SJSA1 (cell line): Measurements from ENCODE around the gene LDLRAD3. TPM values are rescaled to one million over a fixed set of nuclear protein-coding genes. Genes with fewer than 3 reads are reported as not detected.

ENCODE experiments used
- DNase-seq, 2 experiments: peaks; one replicate each; pipeline ENCODE4 v3.0.0-alpha.2; 2015 to 2020; ENCODE audit warnings: low spot score in 2 of 2, low read depth in 1 of 2
- H3K27ac ChIP-seq: fragments of 250-450 bp; sonication (Bioruptor Pico); 2 replicates; pipeline ENCODE4 v1.5.1; 2020; ENCODE audit warnings: mild to moderate bottlenecking, moderate library complexity
- H3K27me3 ChIP-seq: fragments of 250-450 bp; sonication (Bioruptor Pico); replicated peaks from 2 replicates; pipeline ENCODE4 v1.5.1; 2020; ENCODE audit warnings: mild to moderate bottlenecking, moderate library complexity
- H3K36me3 ChIP-seq: fragments of 250-450 bp; sonication (Bioruptor Pico); 2 replicates; pipeline ENCODE4 v1.5.1; 2020; ENCODE audit warnings: mild to moderate bottlenecking
- H3K4me1 ChIP-seq: fragments of 250-450 bp; sonication (Bioruptor Pico); replicated peaks from 2 replicates; pipeline ENCODE4 v1.6.1; 2021; ENCODE audit warnings: mild to moderate bottlenecking
- H3K4me3 ChIP-seq: fragments of 250-450 bp; sonication (Bioruptor Pico); 2 replicates; pipeline ENCODE4 v1.5.1; 2020; ENCODE audit warnings: mild to moderate bottlenecking
- H3K9me3 ChIP-seq: fragments of 250-450 bp; sonication (Bioruptor Pico); replicated peaks from 2 replicates; pipeline ENCODE4 v1.5.1; 2020; ENCODE audit warnings: mild to moderate bottlenecking
- total RNA-seq: library from RNA; depleted of rRNA; stranded (reverse); fragments of >200 nt; shearing (Covaris generic); gene quantifications from 2 replicates; pipeline ENCODE4 v1.2.3, GENCODE V29; 2014

Gene LDLRAD3
- total RNA-seq, 1 experiment from 2014 or later = 5.8 TPM

- H3K9me3 ChIP-seq = no peaks in the 10 kb centered on the region; the same call in 1 of the 2 replicates
- no peak overlapping the region for H3K27ac ChIP-seq
- no peak overlapping the region for H3K4me3 ChIP-seq
- no peak for DNase-seq
- H3K4me1 ChIP-seq = peaks cover 23% of the 10 kb centered on the region
- no peaks in the 10 kb centered on the region; the same call in 1 of the 2 replicates for H3K27me3 ChIP-seq
- no peaks in the 10 kb centered on the region for H3K36me3 ChIP-seq
These were observed 70.4 kb downstream of the LDLRAD3 start for GRCh38 chr11:36013950-36014897.

GRCh38 chr11:36014898-36015665, 71.2 kb downstream of the LDLRAD3 start:
- Histone ChIP-seq H3K27ac (no peak overlapping the region), H3K27me3 (no peaks in the 10 kb centered on the region; the same call in 1 of the 2 replicates), H3K4me1 (peaks cover 14% of the 10 kb centered on the region), H3K4me3 (no peak overlapping the region), H3K9me3 (no peaks in the 10 kb centered on the region; the same call in 1 of the 2 replicates), H3K36me3 (no peaks in the 10 kb centered on the region)
- no peak for DNase-seq

- Histone ChIP-seq H3K36me3 (no peaks in the 10 kb centered on the region), H3K27me3 (no peaks in the 10 kb centered on the region; the same call in 1 of the 2 replicates), H3K4me1 (peaks cover 7% of the 10 kb centered on the region), H3K9me3 (no peaks in the 10 kb centered on the region; the same call in 1 of the 2 replicates), H3K4me3 (no peak overlapping the region), H3K27ac (no peak overlapping the region)
- DNase-seq = no peak
These were observed 71.9 kb downstream of the LDLRAD3 start for GRCh38 chr11:36015799-36016198.

- H3K4me3 ChIP-seq = no peak overlapping the region
- no peaks in the 10 kb centered on the region; the same call in 1 of the 2 replicates for H3K9me3 ChIP-seq
- no peaks in the 10 kb centered on the region for H3K36me3 ChIP-seq
- H3K4me1 ChIP-seq = peaks cover 7% of the 10 kb centered on the region; the same call in 1 of the 2 replicates
- no peak for DNase-seq
- no peak overlapping the region for H3K27ac ChIP-seq
- H3K27me3 ChIP-seq = no peaks in the 10 kb centered on the region; the same call in 1 of the 2 replicates
These were observed 72.4 kb downstream of the LDLRAD3 start for GRCh38 chr11:36016263-36016662.

- H3K27ac ChIP-seq = no peak overlapping the region
- H3K36me3 ChIP-seq = no peaks in the 10 kb centered on the region
- H3K4me3 ChIP-seq = no peak overlapping the region
- no peak for DNase-seq
- no peaks in the 10 kb centered on the region; the same call in 1 of the 2 replicates for H3K9me3 ChIP-seq
- no peaks in the 10 kb centered on the region; the same call in 1 of the 2 replicates for H3K27me3 ChIP-seq
- H3K4me1 ChIP-seq = peaks cover 6% of the 10 kb centered on the region; the same call in 1 of the 2 replicates
These were observed 72.8 kb downstream of the LDLRAD3 start for GRCh38 chr11:36016709-36017108.

- Histone ChIP-seq H3K4me3 (no peak overlapping the region), H3K4me1 (no peaks in the 10 kb centered on the region), H3K27ac (no peak overlapping the region), H3K36me3 (no peaks in the 10 kb centered on the region), H3K27me3 (no peaks in the 10 kb centered on the region; the same call in 1 of the 2 replicates), H3K9me3 (no peaks in the 10 kb centered on the region)
- no peak for DNase-seq
These were observed 75.2 kb downstream of the LDLRAD3 start for GRCh38 chr11:36019005-36019596.

GRCh38 chr11:36019722-36020121, 75.9 kb downstream of the LDLRAD3 start:
- Histone ChIP-seq H3K9me3 (no peaks in the 10 kb centered on the region), H3K27me3 (no peaks in the 10 kb centered on the region; the same call in 1 of the 2 replicates), H3K4me1 (no peaks in the 10 kb centered on the region), H3K36me3 (no peaks in the 10 kb centered on the region), H3K4me3 (no peak overlapping the region), H3K27ac (no peak overlapping the region)
- no peak for DNase-seq

GRCh38 chr11:36022882-36023281, 79.0 kb downstream of the LDLRAD3 start:
- H3K27ac ChIP-seq = no peak overlapping the region
- DNase-seq = no peak

GRCh38 chr11:36023922-36024321, 80.1 kb downstream of the LDLRAD3 start:
- H3K27me3 ChIP-seq = no peaks in the 10 kb centered on the region
- H3K36me3 ChIP-seq = no peaks in the 10 kb centered on the region
- H3K4me3 ChIP-seq = no peak overlapping the region
- H3K4me1 ChIP-seq = no peaks in the 10 kb centered on the region
- DNase-seq = no peak
- no peaks in the 10 kb centered on the region for H3K9me3 ChIP-seq
- H3K27ac ChIP-seq = no peak overlapping the region

More at GRCh38 chr11:36022882-36023281, 79.0 kb downstream of the LDLRAD3 start:
- Histone ChIP-seq H3K9me3 (no peaks in the 10 kb centered on the region), H3K4me3 (no peak overlapping the region), H3K4me1 (no peaks in the 10 kb centered on the region), H3K27me3 (no peaks in the 10 kb centered on the region; the same call in 1 of the 2 replicates), H3K36me3 (no peaks in the 10 kb centered on the region)

- Histone ChIP-seq H3K27me3 (no peaks in the 10 kb centered on the region), H3K27ac (no peak overlapping the region)
These were observed 80.9 kb downstream of the LDLRAD3 start for GRCh38 chr11:36024716-36025115.

GRCh38 chr11:36026315-36026968, 82.6 kb downstream of the LDLRAD3 start:
- H3K9me3 ChIP-seq = no peaks in the 10 kb centered on the region
- H3K27ac ChIP-seq = no peak overlapping the region
- H3K4me1 ChIP-seq = no peaks in the 10 kb centered on the region
- H3K36me3 ChIP-seq = no peaks in the 10 kb centered on the region
- no peaks in the 10 kb centered on the region for H3K27me3 ChIP-seq
- H3K4me3 ChIP-seq = no peak overlapping the region
- no peak for DNase-seq

More at GRCh38 chr11:36024716-36025115, 80.9 kb downstream of the LDLRAD3 start:
- Histone ChIP-seq H3K9me3 (no peaks in the 10 kb centered on the region), H3K4me1 (no peaks in the 10 kb centered on the region), H3K4me3 (no peak overlapping the region), H3K36me3 (no peaks in the 10 kb centered on the region)
- DNase-seq = no peak

GRCh38 chr11:36027731-36028130, 83.9 kb downstream of the LDLRAD3 start:
- no peak for DNase-seq
- Histone ChIP-seq H3K4me3 (no peak overlapping the region), H3K9me3 (no peaks in the 10 kb centered on the region), H3K4me1 (no peaks in the 10 kb centered on the region), H3K36me3 (no peaks in the 10 kb centered on the region), H3K27me3 (no peaks in the 10 kb centered on the region), H3K27ac (no peak overlapping the region)

- Histone ChIP-seq H3K9me3 (no peaks in the 10 kb centered on the region), H3K4me3 (no peak overlapping the region), H3K27me3 (no peaks in the 10 kb centered on the region), H3K4me1 (peaks cover 7% of the 10 kb centered on the region), H3K36me3 (no peaks in the 10 kb centered on the region), H3K27ac (no peak overlapping the region)
- DNase-seq = no peak
These were observed 85.8 kb downstream of the LDLRAD3 start for GRCh38 chr11:36029616-36030015.
